Heart left ventricle (tissue), 13 donors: ENCODE results near the gene AKAP6.

Source experiments
- CTCF ChIP-seq, 12 donors: fragments of 200-600 bp; sonication (generic) in 4 of 12; IDR thresholded peaks; one replicate each; pipeline versions ENCODE4 v1.5.0 to v1.8.0; 2018 to 2022; ENCODE audit warnings: antibody characterized with exemption in 12 of 12, mild to moderate bottlenecking in 5 of 12
- POLR2A ChIP-seq, 2 donors: fragments of 450-650 bp; IDR thresholded peaks; one replicate each; pipeline ENCODE4 v1.6.1; 2017; ENCODE audit warnings: antibody characterized with exemption in 2 of 2, mild to moderate bottlenecking in 2 of 2, moderate library complexity in 2 of 2
- donor health status: ischemic (EF 13 %, LVEDD 7.1; RV severe dilation, severe dysfunction).
- donor health status: DM: no; HTN: yes; CAD: no.
- donor health status: DM: no; HTN: no; CAD: no.
- donor health status: ischemic (EF 25% LVEDD 6.9; RV normal size, moderate dysfunction).
- donor health status: ischemic (EF 25% LVEDD 5.7; RV mildly dilated, moderate dysfunction).
- donor health status: ischemic (EF 35%, LVEDD 5.7; RV mildly dilated, moderate dysfunction).
- donor health status: nonischemic (EF 11% LVEDD 7.7; RV severe dilation, severe dysfunction).
- donor health status: DM: yes; HTN: yes; CAD: no.
- donor health status: PGD.
- donor health status: ischemic (EF 29% LVEDD 5.4; RV normal size, mild dysfunction).
- donor health status: nonischemic (EF 23%, LVEDD 6.1; RV moderate dilation, normal function).

- TF ChIP-seq POLR2A (IDR thresholded peaks at IDR 0.05) (no peak), CTCF (IDR thresholded peaks at IDR 0.05) (no peak)
Measured at GRCh38 chr14:32645551-32645950, 316.5 kb downstream of the AKAP6 start.
